ENCODE measurements around the gene NOX4.

The NOX4 gene

DNA sequence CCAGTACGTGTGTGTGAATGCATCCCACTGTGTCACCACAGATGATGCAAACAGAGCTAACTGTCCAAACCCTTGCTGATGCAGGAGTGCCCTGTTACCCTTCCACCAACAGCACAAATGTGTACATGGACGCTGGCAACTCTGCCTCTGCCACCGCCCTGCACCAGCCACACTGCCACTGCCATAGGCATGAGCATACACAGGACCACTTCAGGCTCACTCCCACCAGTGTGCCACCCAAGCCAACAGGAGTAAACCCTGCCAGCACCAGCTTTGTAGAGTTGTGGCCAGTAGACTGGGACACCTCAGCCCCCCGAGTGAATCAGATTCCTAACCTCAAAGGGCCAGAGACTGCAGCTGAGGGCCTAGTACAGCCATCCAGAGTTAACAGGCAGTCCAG lies 34.0 kb downstream of the NOX4 start:
- H3K4me1 ChIP-seq (ENCODE audit: control insufficient read depth, insufficient read depth, low read depth, low read length) = peaks cover 6% of the 10 kb centered on the region
- H3K23ac ChIP-seq (ENCODE audit: low read length in 2 of 2) = no peak overlapping the region
- H2BK120ac ChIP-seq (ENCODE audit: low read depth, low read length) = no peak overlapping the region
- H3K4me3 ChIP-seq (ENCODE audit: insufficient read depth in 1 of 2, low read depth in 1 of 2, low read length in 2 of 2) = no peak overlapping the region
- no peak overlapping the region for H2BK15ac ChIP-seq (ENCODE audit: low read depth, poor library complexity, severe bottlenecking)
- no peak overlapping the region for H3K9ac ChIP-seq (ENCODE audit: low read length)
- H2AK5ac ChIP-seq (ENCODE audit: low read length, severe bottlenecking) = peak overlapping the region; percentile 24
- no peak for DNase-seq
- H3K18ac ChIP-seq (ENCODE audit: low read depth in 1 of 2, low read length in 2 of 2) = no peak overlapping the region
- H3K36me3 ChIP-seq (ENCODE audit: control insufficient read depth in 1 of 2, insufficient read depth in 2 of 2, low read depth in 1 of 2, low read length in 2 of 2) = no peaks in the 10 kb centered on the region
- no peak overlapping the region for H2BK5ac ChIP-seq (ENCODE audit: low read depth, low read length, poor library complexity, severe bottlenecking)
- no peak overlapping the region for H4K91ac ChIP-seq (ENCODE audit: low read length)
- H3K9me3 ChIP-seq (ENCODE audit: control insufficient read depth, low read length) = no peaks in the 10 kb centered on the region
- H4K8ac ChIP-seq (ENCODE audit: low read length) = no peak overlapping the region
- no peak overlapping the region for H3K4ac ChIP-seq (ENCODE audit: low read depth in 1 of 2, low read length in 2 of 2)
- no peak overlapping the region for H3K27ac ChIP-seq (ENCODE audit: low read length, poor library complexity, severe bottlenecking)
- no peak overlapping the region for H3K4me2 ChIP-seq (ENCODE audit: low read length, poor library complexity, severe bottlenecking)
- 90% methylated on average over 4 of the region's 4 CpGs for whole genome bisulfite sequencing
- no peaks in the 10 kb centered on the region for H3K27me3 ChIP-seq (ENCODE audit: control insufficient read depth in 1 of 2, insufficient read depth in 1 of 2, low read length in 2 of 2)
- H3K14ac ChIP-seq (ENCODE audit: low read length in 2 of 2) = no peak overlapping the region
- H3K79me1 ChIP-seq (replicated peaks; ENCODE audit: low read length, poor library complexity, severe bottlenecking) = peaks cover 13% of the 10 kb centered on the region
- H2BK12ac ChIP-seq (ENCODE audit: low read length in 2 of 2) = no peak overlapping the region
- no peak overlapping the region for H2AFZ ChIP-seq (ENCODE audit: low read depth, low read length)

DNA sequence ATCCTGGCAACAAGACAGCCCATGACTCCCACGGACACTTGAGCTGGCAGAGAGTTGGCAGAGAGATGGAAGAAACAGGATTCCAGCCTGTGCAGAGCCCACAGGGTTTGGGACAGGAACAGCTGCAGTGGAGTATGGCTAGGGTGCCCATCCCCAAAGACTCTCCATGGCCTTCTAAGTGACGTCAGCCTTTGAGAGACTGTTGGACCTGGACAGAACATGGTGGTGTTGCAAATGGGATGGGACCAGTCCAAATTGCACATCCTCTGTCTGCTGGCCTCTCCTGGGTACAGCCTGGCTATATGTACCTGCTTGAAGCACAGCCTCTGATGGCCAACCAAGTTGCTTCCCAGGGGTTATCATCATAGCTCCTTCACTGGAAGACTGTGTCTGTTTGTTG lies 34.5 kb downstream of the NOX4 start:
- no peaks in the 10 kb centered on the region for H3K27me3 ChIP-seq (ENCODE audit: control insufficient read depth in 1 of 2, insufficient read depth in 1 of 2, low read length in 2 of 2)
- no peak overlapping the region for H3K27ac ChIP-seq (ENCODE audit: low read length, poor library complexity, severe bottlenecking)
- H3K4me2 ChIP-seq (ENCODE audit: low read length, poor library complexity, severe bottlenecking) = no peak overlapping the region
- no peak overlapping the region for H3K23ac ChIP-seq (ENCODE audit: low read length in 2 of 2)
- H3K4me1 ChIP-seq (ENCODE audit: control insufficient read depth, insufficient read depth, low read depth, low read length) = peaks cover 6% of the 10 kb centered on the region
- no peak overlapping the region for H2AFZ ChIP-seq (ENCODE audit: low read depth, low read length)
- no peak overlapping the region for H2BK15ac ChIP-seq (ENCODE audit: low read depth, poor library complexity, severe bottlenecking)
- H4K91ac ChIP-seq (ENCODE audit: low read length) = no peak overlapping the region
- no peak overlapping the region for H2BK12ac ChIP-seq (ENCODE audit: low read length in 2 of 2)
- no peak overlapping the region for H3K9ac ChIP-seq (ENCODE audit: low read length)
- WGBS = 89% methylated on average over 2 of the region's 2 CpGs
- no peak for DNase-seq
- H2BK5ac ChIP-seq (ENCODE audit: low read depth, low read length, poor library complexity, severe bottlenecking) = no peak overlapping the region
- H2BK120ac ChIP-seq (ENCODE audit: low read depth, low read length) = no peak overlapping the region
- H3K36me3 ChIP-seq (ENCODE audit: control insufficient read depth in 1 of 2, insufficient read depth in 2 of 2, low read depth in 1 of 2, low read length in 2 of 2) = no peaks in the 10 kb centered on the region
- no peak overlapping the region for H3K4ac ChIP-seq (ENCODE audit: low read depth in 1 of 2, low read length in 2 of 2)
- peaks cover 13% of the 10 kb centered on the region for H3K79me1 ChIP-seq (replicated peaks; ENCODE audit: low read length, poor library complexity, severe bottlenecking)
- no peak overlapping the region for H3K4me3 ChIP-seq (ENCODE audit: insufficient read depth in 1 of 2, low read depth in 1 of 2, low read length in 2 of 2)
- no peaks in the 10 kb centered on the region for H3K9me3 ChIP-seq (ENCODE audit: control insufficient read depth, low read length)
- no peak overlapping the region for H2AK5ac ChIP-seq (ENCODE audit: low read length, severe bottlenecking)
- H3K18ac ChIP-seq (ENCODE audit: low read depth in 1 of 2, low read length in 2 of 2) = no peak overlapping the region
- no peak overlapping the region for H3K14ac ChIP-seq (ENCODE audit: low read length in 2 of 2)
- H4K8ac ChIP-seq (ENCODE audit: low read length) = no peak overlapping the region

DNA sequence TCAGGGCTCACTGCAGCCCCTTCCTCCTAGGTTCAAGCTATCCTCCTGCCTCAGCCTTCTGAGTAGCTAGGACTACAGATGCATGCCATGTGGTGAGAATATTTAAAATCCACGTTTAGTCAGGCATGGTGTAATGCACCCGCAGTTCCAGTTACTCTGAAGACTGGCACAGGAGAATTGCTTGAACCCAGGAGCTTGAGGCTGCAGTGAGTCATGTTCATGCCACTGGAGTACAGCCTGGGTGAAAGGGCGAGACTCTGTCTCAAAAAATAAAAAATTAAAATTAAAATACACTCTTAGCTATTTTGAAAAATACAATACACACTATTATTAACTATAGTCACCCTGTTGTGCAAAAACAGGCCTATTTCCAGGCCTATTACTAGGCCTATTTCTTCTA lies 38.4 kb downstream of the NOX4 start:
- H2BK12ac ChIP-seq (ENCODE audit: low read length in 2 of 2) = no peak overlapping the region
- H3K4me1 ChIP-seq (ENCODE audit: control insufficient read depth, insufficient read depth, low read depth, low read length) = peaks cover 6% of the 10 kb centered on the region
- H2BK5ac ChIP-seq (ENCODE audit: low read depth, low read length, poor library complexity, severe bottlenecking) = no peak overlapping the region
- H3K14ac ChIP-seq (ENCODE audit: low read length in 2 of 2) = no peak overlapping the region
- no peak overlapping the region for H4K8ac ChIP-seq (ENCODE audit: low read length)
- no peak overlapping the region for H3K9ac ChIP-seq (ENCODE audit: low read length)
- H2AK5ac ChIP-seq (ENCODE audit: low read length, severe bottlenecking) = no peak overlapping the region
- no peak overlapping the region for H3K23ac ChIP-seq (ENCODE audit: low read length in 2 of 2)
- WGBS = 92% methylated on average over 3 of the region's 3 CpGs
- H2BK15ac ChIP-seq (ENCODE audit: low read depth, poor library complexity, severe bottlenecking) = no peak overlapping the region
- no peak for DNase-seq
- no peak overlapping the region for H3K27ac ChIP-seq (ENCODE audit: low read length, poor library complexity, severe bottlenecking)
- H3K36me3 ChIP-seq (ENCODE audit: control insufficient read depth in 1 of 2, insufficient read depth in 2 of 2, low read depth in 1 of 2, low read length in 2 of 2) = peaks cover 0 to 3% of the 10 kb centered on the region in 2 experiments
- no peak overlapping the region for H2BK120ac ChIP-seq (ENCODE audit: low read depth, low read length)
- H3K4ac ChIP-seq (ENCODE audit: low read depth in 1 of 2, low read length in 2 of 2) = no peak overlapping the region
- peaks cover 13% of the 10 kb centered on the region for H3K79me1 ChIP-seq (replicated peaks; ENCODE audit: low read length, poor library complexity, severe bottlenecking)
- H3K27me3 ChIP-seq (ENCODE audit: control insufficient read depth in 1 of 2, insufficient read depth in 1 of 2, low read length in 2 of 2) = no peaks in the 10 kb centered on the region
- no peaks in the 10 kb centered on the region for H3K9me3 ChIP-seq (ENCODE audit: control insufficient read depth, low read length)
- H4K91ac ChIP-seq (ENCODE audit: low read length) = no peak overlapping the region
- no peak overlapping the region for H2AFZ ChIP-seq (ENCODE audit: low read depth, low read length)
- H3K18ac ChIP-seq (ENCODE audit: low read depth in 1 of 2, low read length in 2 of 2) = no peak overlapping the region
- no peak overlapping the region for H3K4me2 ChIP-seq (ENCODE audit: low read length, poor library complexity, severe bottlenecking)
- H3K4me3 ChIP-seq (ENCODE audit: insufficient read depth in 1 of 2, low read depth in 1 of 2, low read length in 2 of 2) = no peak overlapping the region

DNA sequence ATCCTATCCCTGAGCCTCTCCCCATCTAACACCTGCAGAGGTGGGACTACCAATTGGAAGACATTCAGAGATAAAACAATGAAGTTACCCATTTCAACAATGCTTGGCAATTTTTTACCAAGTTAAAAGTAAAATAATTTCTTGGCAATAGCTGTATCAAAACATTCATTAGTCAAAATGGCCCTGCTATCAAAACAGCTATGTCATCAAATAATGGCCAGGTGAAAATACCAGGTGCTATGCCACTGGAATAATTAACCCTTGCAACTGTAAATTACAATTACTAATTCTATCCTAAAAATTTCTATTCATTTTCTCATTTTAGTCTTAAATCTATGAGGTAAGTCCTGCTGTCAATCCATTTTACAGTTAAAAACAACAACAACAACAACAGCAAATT lies 43.3 kb downstream of the NOX4 start:
- H3K4ac ChIP-seq (ENCODE audit: low read depth in 1 of 2, low read length in 2 of 2) = no peak overlapping the region
- no peak overlapping the region for H4K91ac ChIP-seq (ENCODE audit: low read length)
- H3K18ac ChIP-seq (ENCODE audit: low read depth in 1 of 2, low read length in 2 of 2) = no peak overlapping the region
- H3K79me1 ChIP-seq (replicated peaks; ENCODE audit: low read length, poor library complexity, severe bottlenecking) = peaks cover 5% of the 10 kb centered on the region
- no peaks in the 10 kb centered on the region for H3K27me3 ChIP-seq (ENCODE audit: control insufficient read depth in 1 of 2, insufficient read depth in 1 of 2, low read length in 2 of 2)
- no peak overlapping the region for H3K14ac ChIP-seq (ENCODE audit: low read length in 2 of 2)
- H3K9me3 ChIP-seq (ENCODE audit: control insufficient read depth, low read length) = no peaks in the 10 kb centered on the region
- no peak overlapping the region for H3K4me2 ChIP-seq (ENCODE audit: low read length, poor library complexity, severe bottlenecking)
- H3K36me3 ChIP-seq (ENCODE audit: control insufficient read depth in 1 of 2, insufficient read depth in 2 of 2, low read depth in 1 of 2, low read length in 2 of 2) = peaks cover 0 to 3% of the 10 kb centered on the region in 2 experiments
- H3K23ac ChIP-seq (ENCODE audit: low read length in 2 of 2) = no peak overlapping the region
- H2AK5ac ChIP-seq (ENCODE audit: low read length, severe bottlenecking) = no peak overlapping the region
- no peak overlapping the region for H2BK15ac ChIP-seq (ENCODE audit: low read depth, poor library complexity, severe bottlenecking)
- DNase-seq = no peak
- no peak overlapping the region for H4K8ac ChIP-seq (ENCODE audit: low read length)
- no peak overlapping the region for H2BK5ac ChIP-seq (ENCODE audit: low read depth, low read length, poor library complexity, severe bottlenecking)
- H2BK12ac ChIP-seq (ENCODE audit: low read length in 2 of 2) = no peak overlapping the region
- H3K9ac ChIP-seq (ENCODE audit: low read length) = no peak overlapping the region
- H3K4me1 ChIP-seq (ENCODE audit: control insufficient read depth, insufficient read depth, low read depth, low read length) = peaks cover 5% of the 10 kb centered on the region
- no peak overlapping the region for H2AFZ ChIP-seq (ENCODE audit: low read depth, low read length)
- no peak overlapping the region for H3K27ac ChIP-seq (ENCODE audit: low read length, poor library complexity, severe bottlenecking)
- H2BK120ac ChIP-seq (ENCODE audit: low read depth, low read length) = no peak overlapping the region
- H3K4me3 ChIP-seq (ENCODE audit: insufficient read depth in 1 of 2, low read depth in 1 of 2, low read length in 2 of 2) = no peak overlapping the region

Data from mesenchymal stem cell (in vitro differentiated cells and primary cell).